Measurements from ENCODE around the gene FNIP1. TPM values are rescaled to one million over a fixed set of nuclear protein-coding genes. Genes with fewer than 3 reads are reported as not detected.

FNIP1 gene
- total RNA-seq, 2 donors from 2014 or later = 19.9 to 25.6 TPM

- Histone ChIP-seq H3K36me3 (ENCODE audit: control insufficient read depth, insufficient read depth, low read length) (no peaks in the 10 kb centered on the region), H3K27me3 (ENCODE audit: control insufficient read depth, insufficient read depth, low read length, poor library complexity, severe bottlenecking) (no peaks in the 10 kb centered on the region), H3K4me1 (ENCODE audit: control insufficient read depth, insufficient read depth, low read length) (no peaks in the 10 kb centered on the region), H3K27ac (ENCODE audit: low read depth, low read length) (no peak overlapping the region), H3K9ac (ENCODE audit: extremely low read depth, low read length, poor library complexity, severe bottlenecking) (no peak overlapping the region), H3K4me3 (ENCODE audit: low read length) (no peak overlapping the region), H3K9me3 (ENCODE audit: control insufficient read depth, low read length) (peaks cover 5% of the 10 kb centered on the region)
- DNase-seq = no peak
- H3K27me3 Mint-ChIP-seq (ENCODE audit: insufficient read depth) = no peaks in the 10 kb centered on the region
- peaks cover 13% of the 10 kb centered on the region for H3K4me1 Mint-ChIP-seq
- no peak overlapping the region for H3K27ac Mint-ChIP-seq
- TF ChIP-seq CTCF (conservative IDR thresholded peaks at IDR 0.05) = no peak
- WGBS, 2 experiments (ENCODE audit: insufficient coverage in 1 of 2, insufficient read length in 1 of 2) = no CpG with 5 or more reads among the region's 1 CpG
- peaks cover 8% of the 10 kb centered on the region for H3K36me3 Mint-ChIP-seq (ENCODE audit: low read depth)
- H3K9me3 Mint-ChIP-seq = peaks cover 2% of the 10 kb centered on the region
- no peak overlapping the region for H3K4me3 Mint-ChIP-seq
These were observed 38.8 kb downstream of the FNIP1 start for GRCh38 chr5:131757830-131758519.

GRCh38 chr5:131756942-131757341 lies 39.9 kb downstream of the FNIP1 start:
- 83 to 87% methylated on average over 1 of the region's 1 CpG for WGBS, 2 experiments (ENCODE audit: insufficient coverage in 1 of 2, insufficient read length in 1 of 2)
- Histone ChIP-seq H3K9ac (ENCODE audit: extremely low read depth, low read length, poor library complexity, severe bottlenecking) (no peak overlapping the region), H3K9me3 (ENCODE audit: control insufficient read depth, low read length) (peaks cover 9% of the 10 kb centered on the region), H3K4me3 (ENCODE audit: low read length) (no peak overlapping the region), H3K27ac (ENCODE audit: low read depth, low read length) (no peak overlapping the region), H3K27me3 (ENCODE audit: control insufficient read depth, insufficient read depth, low read length, poor library complexity, severe bottlenecking) (no peaks in the 10 kb centered on the region), H3K4me1 (ENCODE audit: control insufficient read depth, insufficient read depth, low read length) (no peaks in the 10 kb centered on the region), H3K36me3 (ENCODE audit: control insufficient read depth, insufficient read depth, low read length) (no peaks in the 10 kb centered on the region)
- no peak for DNase-seq
- Mint-ChIP-seq H3K9me3 (peaks cover 2% of the 10 kb centered on the region), H3K4me1 (peaks cover 13% of the 10 kb centered on the region), H3K27me3 (ENCODE audit: insufficient read depth) (no peaks in the 10 kb centered on the region), H3K36me3 (ENCODE audit: low read depth) (peaks cover 8% of the 10 kb centered on the region), H3K27ac (no peak overlapping the region), H3K4me3 (no peak overlapping the region)
- TF ChIP-seq CTCF (conservative IDR thresholded peaks at IDR 0.05) = no peak

- Mint-ChIP-seq H3K27me3 (ENCODE audit: insufficient read depth) (no peaks in the 10 kb centered on the region), H3K4me1 (peaks cover 11% of the 10 kb centered on the region), H3K36me3 (ENCODE audit: low read depth) (peaks cover 11% of the 10 kb centered on the region), H3K27ac (no peak overlapping the region), H3K4me3 (no peak overlapping the region), H3K9me3 (peaks cover 2% of the 10 kb centered on the region)
- 67% methylated on average over 1 of the region's 1 CpG; no CpG with 5 or more reads in 1 of the 2 experiments for WGBS, 2 experiments (ENCODE audit: insufficient coverage in 1 of 2, insufficient read length in 1 of 2)
- H3K4me1 ChIP-seq (ENCODE audit: control insufficient read depth, insufficient read depth, low read length) = no peaks in the 10 kb centered on the region
- DNase-seq = no peak
- no peak overlapping the region for H3K9ac ChIP-seq (ENCODE audit: extremely low read depth, low read length, poor library complexity, severe bottlenecking)
- H3K27me3 ChIP-seq (ENCODE audit: control insufficient read depth, insufficient read depth, low read length, poor library complexity, severe bottlenecking) = no peaks in the 10 kb centered on the region
- TF ChIP-seq CTCF (conservative IDR thresholded peaks at IDR 0.05) = no peak
- H3K4me3 ChIP-seq (ENCODE audit: low read length) = no peak overlapping the region
- no peak overlapping the region for H3K27ac ChIP-seq (ENCODE audit: low read depth, low read length)
- H3K9me3 ChIP-seq (ENCODE audit: control insufficient read depth, low read length) = peaks cover 9% of the 10 kb centered on the region
- H3K36me3 ChIP-seq (ENCODE audit: control insufficient read depth, insufficient read depth, low read length) = no peaks in the 10 kb centered on the region
These were observed 42.5 kb downstream of the FNIP1 start for GRCh38 chr5:131754363-131754762.
